NCI-H510A (cell line): ENCODE measurements around the gene DERA.

Experiments
- DNase-seq: peaks from one replicate; lab custom pipeline; 2025; lab: John Stamatoyannopoulos, UW

Gene DERA

DNA sequence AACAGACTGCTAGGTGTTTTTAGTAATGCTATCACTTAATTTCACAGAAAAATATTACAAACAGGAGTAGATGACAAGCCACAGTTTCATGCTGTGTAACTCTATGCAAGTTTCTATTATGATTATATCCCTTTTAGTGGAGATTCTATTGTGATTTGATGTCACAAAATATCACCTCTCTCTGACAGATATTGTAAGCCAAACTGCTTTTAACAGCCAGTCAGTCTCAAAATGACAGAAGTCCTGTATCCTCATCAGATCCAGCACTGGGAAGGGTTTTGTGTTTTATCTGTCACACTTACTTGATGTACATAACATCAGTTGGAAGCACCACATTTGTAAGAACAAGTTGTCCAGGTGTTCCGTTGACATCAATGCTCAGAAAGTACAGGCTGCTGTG is 164.8 kb downstream of the DERA start:
- DNase-seq, result no peak

GRCh38 chr12:16076557-16076956 is 165.4 kb downstream of the DERA start:
- no peak for DNase-seq

DNA sequence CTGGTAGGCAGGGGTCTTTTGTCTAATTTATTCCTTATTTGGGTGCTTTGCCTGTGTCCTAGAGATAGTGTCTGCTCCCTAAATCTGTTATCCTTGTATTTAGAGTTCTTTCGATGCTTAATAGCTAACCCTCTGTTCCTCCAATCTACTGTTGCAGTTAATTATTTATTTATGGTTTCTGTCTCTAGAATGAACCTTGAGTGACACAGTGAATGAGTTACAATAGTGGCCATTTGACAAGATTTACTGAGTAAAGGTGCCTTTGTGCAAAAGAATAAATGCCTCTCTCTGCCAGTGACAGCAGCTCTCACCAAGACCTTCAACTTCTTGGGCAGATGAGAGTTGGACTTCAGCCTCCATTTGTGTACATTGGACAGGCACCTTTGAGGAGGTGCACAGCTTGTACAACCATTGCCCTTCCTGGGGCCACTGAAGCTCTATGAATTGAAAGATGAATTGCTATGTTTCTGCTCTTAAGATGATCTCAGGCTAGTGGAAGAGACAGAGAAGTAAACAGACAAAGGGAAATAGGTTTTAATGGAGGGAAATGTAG is 165.9 kb downstream of the DERA start:
- DNase-seq, result no peak

DNA sequence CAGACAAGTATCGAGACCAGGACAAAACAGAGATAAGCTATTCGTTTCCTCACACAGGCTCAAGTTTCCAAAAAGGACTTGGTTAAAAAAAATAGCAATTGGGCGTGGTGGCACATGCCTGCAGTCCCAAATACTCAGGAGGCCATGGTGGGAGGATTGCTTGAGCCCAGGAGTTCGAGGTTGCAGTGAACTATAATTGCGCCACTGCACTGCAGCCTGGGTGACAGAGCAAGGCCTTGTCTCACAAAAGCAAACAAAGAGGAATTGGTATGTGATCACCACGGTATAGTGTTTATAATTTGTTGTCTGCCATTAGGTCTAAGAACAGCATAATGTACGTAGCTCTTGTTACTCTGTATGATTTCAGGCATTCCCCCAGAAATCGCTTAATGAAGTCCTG is 175.3 kb downstream of the DERA start:
- no peak for DNase-seq

- DNase-seq, result no peak
Measured at GRCh38 chr12:16086942-16087341, 175.8 kb downstream of the DERA start.
